Nephron (organoid): ENCODE data around the gene ECEL1.
A peak's percentile ranks its signal among the peaks of the same experiment; 100 is the strongest.

Source experiments
- H3K27ac Mint-ChIP-seq, 3 experiments: 2 replicates each; pipeline ENCODE4 v1.8.0; 2020; ENCODE audit warnings: mixed read lengths in 3 of 3, mild to moderate bottlenecking in 2 of 3, moderate library complexity in 1 of 3
- H3K27me3 Mint-ChIP-seq: 2 replicates; pipeline ENCODE4 v1.8.0; 2021; ENCODE audit warnings: low read depth, mild to moderate bottlenecking, moderate library complexity, mixed read lengths
- H3K36me3 Mint-ChIP-seq: 2 replicates; pipeline ENCODE4 v1.8.0; 2020; ENCODE audit warnings: low read depth, mixed read lengths
- H3K4me1 Mint-ChIP-seq: 2 replicates; pipeline ENCODE4 v1.8.0; 2020; ENCODE audit warnings: mixed read lengths
- H3K4me3 Mint-ChIP-seq, 3 experiments: 2 replicates each; pipeline ENCODE4 v1.8.0; 2020; ENCODE audit warnings: mild to moderate bottlenecking in 3 of 3, mixed read lengths in 3 of 3, moderate library complexity in 2 of 3
- H3K9me3 Mint-ChIP-seq: 2 replicates; pipeline ENCODE4 v1.8.0; 2020; ENCODE audit warnings: mixed read lengths
- CTCF ChIP-seq, 3 experiments: fragments of 200-600 bp; sonication (generic); IDR thresholded peaks; one replicate each; pipeline ENCODE4 v1.5.0; 2021; ENCODE audit warnings: antibody characterized with exemption in 3 of 3; ENCODE audit not compliant: unreplicated experiment in 3 of 3

ECEL1 gene

DNA sequence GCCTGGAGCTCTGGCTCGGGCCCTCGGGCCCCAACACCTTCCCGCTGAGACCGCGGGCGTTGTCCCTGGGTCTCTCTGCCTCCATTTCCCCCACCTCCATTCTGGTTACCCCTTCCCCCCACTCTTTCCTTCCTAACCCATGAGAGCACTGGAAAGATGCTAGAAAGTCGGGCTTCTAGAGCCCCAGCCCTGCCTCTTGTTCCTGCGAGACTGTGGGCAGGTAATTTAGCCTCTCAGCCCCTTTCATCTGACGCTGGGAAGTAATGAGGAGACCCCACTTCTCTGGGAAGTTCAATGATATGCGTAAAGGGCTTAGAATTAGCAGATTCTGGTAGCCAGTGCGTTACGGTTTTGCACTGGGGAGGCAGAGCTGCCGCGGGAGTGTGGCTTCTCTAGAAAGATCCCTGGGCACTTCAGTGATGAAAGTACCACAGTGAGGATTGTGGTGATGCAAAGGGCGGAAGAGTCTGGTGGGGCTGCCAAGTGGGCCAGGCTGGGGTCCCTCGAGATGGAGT is 16.2 kb upstream of the ECEL1 start:
- peaks cover 20% of the 10 kb centered on the region for H3K4me1 Mint-ChIP-seq
- peak overlapping the region in 1 of 3 experiments; percentile 49 for H3K27ac Mint-ChIP-seq
- H3K9me3 Mint-ChIP-seq: no peaks in the 10 kb centered on the region
- H3K4me3 Mint-ChIP-seq: peak overlapping the region; percentile 70 to 79 (median 71)
- no peak for TF ChIP-seq CTCF (IDR thresholded peaks at IDR 0.05; ENCODE audit: unreplicated experiment in 3 of 3)
- H3K27me3 Mint-ChIP-seq: peaks cover 72% of the 10 kb centered on the region
- no peaks in the 10 kb centered on the region for H3K36me3 Mint-ChIP-seq

DNA sequence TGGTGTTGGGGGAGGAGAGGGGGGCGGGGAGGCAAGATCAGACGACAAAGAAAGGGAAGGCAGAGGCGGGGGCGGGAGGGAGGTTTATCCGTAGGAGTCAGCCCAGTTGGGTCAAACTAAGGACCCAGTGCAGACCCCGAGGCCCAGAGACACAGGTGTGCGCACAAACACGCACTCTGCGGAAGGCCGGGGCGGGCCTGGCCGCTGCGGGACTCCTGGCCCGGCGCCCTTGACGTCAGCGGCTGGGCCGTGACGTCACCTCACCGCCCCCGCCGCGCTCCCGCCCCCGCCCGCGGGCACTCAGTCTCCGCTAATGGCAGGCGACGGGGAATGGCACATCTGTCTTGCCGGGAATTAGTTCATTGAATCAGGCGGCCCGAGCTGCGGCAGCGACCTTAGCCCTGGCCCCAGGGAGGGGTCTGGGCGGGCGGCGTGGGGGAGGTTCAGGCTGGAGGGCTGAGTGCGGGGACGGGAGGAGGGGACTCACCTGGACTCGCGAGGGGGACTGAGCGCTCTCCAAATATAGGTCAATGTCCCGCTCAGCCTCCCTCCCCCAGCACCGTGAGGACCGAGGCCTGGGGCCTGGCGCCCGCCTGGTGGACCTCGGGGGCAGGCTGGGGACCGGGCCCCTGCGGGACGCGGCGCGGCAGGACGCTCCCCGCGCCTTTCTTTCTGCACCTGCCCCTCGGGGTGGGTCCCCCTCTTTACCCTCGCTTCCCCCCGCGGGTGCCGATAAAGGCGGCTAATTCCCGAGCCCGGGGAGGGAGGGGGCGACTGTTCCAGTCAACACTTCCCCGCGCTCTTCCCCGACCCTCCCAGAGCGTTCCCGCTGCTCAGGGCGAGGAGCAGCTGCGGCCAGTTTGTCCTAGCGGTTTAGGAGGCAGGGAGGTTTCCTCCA is 15.5 kb upstream of the ECEL1 start:
- H3K4me1 Mint-ChIP-seq: peaks cover 20% of the 10 kb centered on the region
- H3K4me3 Mint-ChIP-seq: peak overlapping the region; percentile 70 to 84 (median 79)
- no peak for TF ChIP-seq CTCF (IDR thresholded peaks at IDR 0.05; ENCODE audit: unreplicated experiment in 3 of 3)
- H3K27ac Mint-ChIP-seq: peak overlapping the region in 2 of 3 experiments; percentile 12 to 49
- peaks cover 72% of the 10 kb centered on the region for H3K27me3 Mint-ChIP-seq
- no peaks in the 10 kb centered on the region for H3K36me3 Mint-ChIP-seq
- no peaks in the 10 kb centered on the region for H3K9me3 Mint-ChIP-seq

- no peaks in the 10 kb centered on the region for H3K9me3 Mint-ChIP-seq
- H3K27me3 Mint-ChIP-seq: peaks cover 72% of the 10 kb centered on the region
- H3K4me1 Mint-ChIP-seq: peaks cover 20% of the 10 kb centered on the region
- H3K4me3 Mint-ChIP-seq: peak overlapping the region; percentile 60 to 84 (median 80)
- no peak for TF ChIP-seq CTCF (IDR thresholded peaks at IDR 0.05; ENCODE audit: unreplicated experiment in 3 of 3)
- H3K36me3 Mint-ChIP-seq: no peaks in the 10 kb centered on the region
- peak overlapping the region in 1 of 3 experiments; percentile 12 for H3K27ac Mint-ChIP-seq
These were observed 14.9 kb upstream of the ECEL1 start for GRCh38 chr2:232502511-232502910.

DNA sequence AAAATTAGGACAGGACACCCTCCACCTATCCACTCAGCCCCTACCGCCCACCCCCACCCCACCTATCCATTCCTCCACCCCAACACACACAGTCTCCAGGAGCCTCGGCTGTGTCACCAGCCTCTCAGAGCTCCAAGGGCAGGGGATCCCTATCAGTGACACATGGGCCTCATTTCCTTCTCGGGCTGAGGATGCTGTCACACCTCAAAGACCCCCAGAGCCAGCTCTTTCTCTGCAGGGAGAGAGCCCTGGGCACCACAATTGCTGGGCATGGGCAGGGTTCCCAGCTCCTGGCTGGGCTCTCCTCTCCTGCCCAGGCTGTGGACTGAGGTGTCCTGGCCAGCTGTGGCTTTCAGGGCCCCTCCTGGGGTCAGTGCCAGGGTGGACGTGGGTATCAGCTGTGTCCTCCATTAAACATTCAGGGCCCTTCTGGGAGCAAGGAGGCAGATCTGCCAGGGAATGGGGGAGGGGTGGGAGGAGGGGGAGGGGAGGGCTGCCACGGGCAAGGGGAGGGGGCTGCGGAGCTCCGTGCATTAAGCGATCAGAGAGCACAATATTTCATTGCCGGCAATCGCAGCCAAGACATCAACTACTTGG is 14.3 kb upstream of the ECEL1 start:
- TF ChIP-seq CTCF (IDR thresholded peaks at IDR 0.05; ENCODE audit: unreplicated experiment in 3 of 3): no peak
- Mint-ChIP-seq H3K36me3 (no peaks in the 10 kb centered on the region), H3K4me3 (peak overlapping the region; percentile 34 to 61 (median 52)), H3K9me3 (no peaks in the 10 kb centered on the region), H3K27ac (peak overlapping the region in 1 of 3 experiments; percentile 23), H3K27me3 (peaks cover 72% of the 10 kb centered on the region), H3K4me1 (peaks cover 20% of the 10 kb centered on the region)

- H3K27me3 Mint-ChIP-seq: peaks cover 68% of the 10 kb centered on the region
- no peaks in the 10 kb centered on the region for H3K36me3 Mint-ChIP-seq
- H3K4me3 Mint-ChIP-seq: peak overlapping the region; percentile 29 to 61 (median 34)
- peak overlapping the region in 1 of 3 experiments; percentile 23 for H3K27ac Mint-ChIP-seq
- peaks cover 20% of the 10 kb centered on the region for H3K4me1 Mint-ChIP-seq
- H3K9me3 Mint-ChIP-seq: no peaks in the 10 kb centered on the region
- TF ChIP-seq CTCF (IDR thresholded peaks at IDR 0.05; ENCODE audit: unreplicated experiment in 3 of 3): no peak
These were observed 13.7 kb upstream of the ECEL1 start for GRCh38 chr2:232501331-232501771.
